ENCODE results near the gene NFKBIB.

- no peak for TF ChIP-seq CTCF (IDR thresholded peaks at IDR 0.05; ENCODE audit: insufficient read depth, low read depth, low read length)
- no peak for TF ChIP-seq EZH2 (IDR thresholded peaks at IDR 0.05; ENCODE audit: insufficient read depth, low read length)
Observed at GRCh38 chr19:38899447-38900201, at the start of gene NFKBIB, which contains the start of gene SIRT2.
